ENCODE data around the gene SMCO1.
"Not testable (repeated sequence)": the region's sequence is repeated elsewhere in the genome, so short reads cannot be mapped to it uniquely, and the experiment has no call there.

Gene SMCO1

GRCh38 chr3:196554205-196554604 lies 39.1 kb upstream of the SMCO1 start:
- Histone ChIP-seq H3K36me3 (ENCODE audit: control insufficient read depth, low read length) (peaks cover 4% of the 10 kb centered on the region), H3K9me2 (replicated peaks; ENCODE audit: control insufficient read depth, low read length) (no peaks in the 10 kb centered on the region), H3K79me2 (ENCODE audit: control insufficient read depth, low read length) (no peaks in the 10 kb centered on the region), H3K4me1 (ENCODE audit: control insufficient read depth, low read length) (peaks cover 6% of the 10 kb centered on the region; the same call in 1 of the 2 replicates), H3K27me3 (ENCODE audit: control insufficient read depth, low read length) (no peaks in the 10 kb centered on the region), H3K9me3 (ENCODE audit: control insufficient read depth, insufficient read depth, low read length) (peaks cover 15% of the 10 kb centered on the region), H4K20me1 (ENCODE audit: control insufficient read depth, insufficient read depth, low read depth, low read length) (no peaks in the 10 kb centered on the region), H3F3A (ENCODE audit: control insufficient read depth, insufficient read depth) (peaks cover 8% of the 10 kb centered on the region; the same call in 1 of the 2 replicates), H3K4me3 (ENCODE audit: low read length) (no peak overlapping the region), H3K27ac (ENCODE audit: low read depth, low read length) (no peak overlapping the region), H3K4me2 (ENCODE audit: low read length) (no peak overlapping the region)
- TF ChIP-seq EZH2phosphoT487 (IDR thresholded peaks at IDR 0.05; ENCODE audit: borderline replicate concordance, low read length) (no peak), CTCF (IDR thresholded peaks at IDR 0.05; ENCODE audit: low read depth, low read length, poor library complexity, severe bottlenecking) (no peak)

- Histone ChIP-seq H3K9me2 (replicated peaks; ENCODE audit: control insufficient read depth, low read length) (no peaks in the 10 kb centered on the region), H3K27me3 (ENCODE audit: control insufficient read depth, low read length) (no peaks in the 10 kb centered on the region), H3K9me3 (ENCODE audit: control insufficient read depth, insufficient read depth, low read length) (peaks cover 18% of the 10 kb centered on the region), H3K79me2 (ENCODE audit: control insufficient read depth, low read length) (no peaks in the 10 kb centered on the region), H4K20me1 (ENCODE audit: control insufficient read depth, insufficient read depth, low read depth, low read length) (no peaks in the 10 kb centered on the region), H3K27ac (ENCODE audit: low read depth, low read length) (no peak overlapping the region), H3K36me3 (ENCODE audit: control insufficient read depth, low read length) (peaks cover 4% of the 10 kb centered on the region), H3K4me3 (ENCODE audit: low read length) (no peak overlapping the region), H3K4me2 (ENCODE audit: low read length) (no peak overlapping the region), H3K4me1 (ENCODE audit: control insufficient read depth, low read length) (peaks cover 6% of the 10 kb centered on the region; the same call in 1 of the 2 replicates), H3F3A (ENCODE audit: control insufficient read depth, insufficient read depth) (peaks cover 8% of the 10 kb centered on the region; the same call in 1 of the 2 replicates)
- TF ChIP-seq EZH2phosphoT487 (IDR thresholded peaks at IDR 0.05; ENCODE audit: borderline replicate concordance, low read length) = no peak
Observed at GRCh38 chr3:196553551-196553950, 38.4 kb upstream of the SMCO1 start.

DNA sequence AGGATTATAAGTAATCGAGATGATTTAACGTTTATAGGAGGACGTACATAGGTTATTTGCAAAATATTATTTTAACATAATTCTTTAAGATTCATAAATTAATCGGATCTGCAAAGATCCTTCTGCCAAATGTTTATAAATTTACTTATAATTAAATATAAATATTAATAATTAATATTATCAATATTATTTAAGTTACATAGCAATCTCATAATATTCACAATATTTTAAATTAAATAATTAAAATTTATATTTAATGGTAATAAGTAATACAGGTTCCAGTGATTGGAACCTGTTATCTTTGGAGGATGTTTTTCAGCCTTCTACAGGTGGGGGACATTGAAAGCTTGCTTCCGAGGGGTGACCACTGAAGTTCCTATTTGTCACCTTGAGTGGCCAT lies 37.1 kb upstream of the SMCO1 start:
- no peak overlapping the region for H3K27ac ChIP-seq (ENCODE audit: low read depth, low read length)
- TF ChIP-seq EZH2phosphoT487 (IDR thresholded peaks at IDR 0.05; ENCODE audit: borderline replicate concordance, low read length) = no peak
- no peak for TF ChIP-seq CTCF (IDR thresholded peaks at IDR 0.05; ENCODE audit: low read depth, low read length, poor library complexity, severe bottlenecking)

DNA sequence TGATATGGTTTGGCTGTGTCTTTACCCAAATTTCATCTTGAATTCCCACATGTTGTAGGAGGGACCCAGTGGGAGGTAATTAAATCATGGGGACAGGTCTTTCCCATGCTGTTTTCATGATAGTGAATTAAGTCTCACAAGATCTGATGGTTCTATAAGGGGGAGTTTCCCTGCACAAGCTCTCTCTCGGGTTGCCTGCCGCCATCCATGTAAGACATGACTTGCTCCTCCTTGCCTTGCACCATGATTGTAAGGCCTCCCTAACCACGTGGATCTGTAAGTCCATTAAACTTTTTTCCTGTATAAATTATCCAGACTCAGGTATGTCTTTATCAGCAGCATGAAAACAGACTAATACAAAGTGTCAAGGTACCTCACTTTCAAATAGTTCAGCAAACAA lies 35.0 kb upstream of the SMCO1 start:
- H3F3A ChIP-seq (ENCODE audit: control insufficient read depth, insufficient read depth); H3K4me1 ChIP-seq (ENCODE audit: control insufficient read depth, low read length); H3K27ac ChIP-seq (ENCODE audit: low read depth, low read length); H4K20me1 ChIP-seq (ENCODE audit: control insufficient read depth, insufficient read depth, low read depth, low read length); H3K27me3 ChIP-seq (ENCODE audit: control insufficient read depth, low read length); H3K9me2 ChIP-seq (replicated peaks; ENCODE audit: control insufficient read depth, low read length); H3K79me2 ChIP-seq (ENCODE audit: control insufficient read depth, low read length); H3K36me3 ChIP-seq (ENCODE audit: control insufficient read depth, low read length); H3K4me2 ChIP-seq (ENCODE audit: low read length); H3K4me3 ChIP-seq (ENCODE audit: low read length): not testable (repeated sequence)
- H3K9me3 ChIP-seq (ENCODE audit: control insufficient read depth, insufficient read depth, low read length) = peaks cover 18% of the 10 kb centered on the region

More for the DNA sequence above, 37.1 kb upstream of the SMCO1 start:
- H3K9me2 ChIP-seq (replicated peaks; ENCODE audit: control insufficient read depth, low read length) = no peaks in the 10 kb centered on the region
- H3F3A ChIP-seq (ENCODE audit: control insufficient read depth, insufficient read depth) = peaks cover 8% of the 10 kb centered on the region; the same call in 1 of the 2 replicates
- H3K79me2 ChIP-seq (ENCODE audit: control insufficient read depth, low read length) = no peaks in the 10 kb centered on the region
- peaks cover 6% of the 10 kb centered on the region; the same call in 1 of the 2 replicates for H3K4me1 ChIP-seq (ENCODE audit: control insufficient read depth, low read length)
- H3K9me3 ChIP-seq (ENCODE audit: control insufficient read depth, insufficient read depth, low read length) = peaks cover 18% of the 10 kb centered on the region
- no peak overlapping the region for H3K4me3 ChIP-seq (ENCODE audit: low read length)
- H3K36me3 ChIP-seq (ENCODE audit: control insufficient read depth, low read length) = peaks cover 4% of the 10 kb centered on the region
- no peaks in the 10 kb centered on the region for H4K20me1 ChIP-seq (ENCODE audit: control insufficient read depth, insufficient read depth, low read depth, low read length)
- no peak overlapping the region for H3K4me2 ChIP-seq (ENCODE audit: low read length)
- H3K27me3 ChIP-seq (ENCODE audit: control insufficient read depth, low read length) = no peaks in the 10 kb centered on the region

- not testable (repeated sequence) for H3K9me2 ChIP-seq (replicated peaks; ENCODE audit: control insufficient read depth, low read length); H3F3A ChIP-seq (ENCODE audit: control insufficient read depth, insufficient read depth); H3K4me1 ChIP-seq (ENCODE audit: control insufficient read depth, low read length); H3K4me2 ChIP-seq (ENCODE audit: low read length); H3K79me2 ChIP-seq (ENCODE audit: control insufficient read depth, low read length); H3K27ac ChIP-seq (ENCODE audit: low read depth, low read length); H4K20me1 ChIP-seq (ENCODE audit: control insufficient read depth, insufficient read depth, low read depth, low read length); H3K4me3 ChIP-seq (ENCODE audit: low read length); H3K27me3 ChIP-seq (ENCODE audit: control insufficient read depth, low read length); H3K36me3 ChIP-seq (ENCODE audit: control insufficient read depth, low read length)
- H3K9me3 ChIP-seq (ENCODE audit: control insufficient read depth, insufficient read depth, low read length) = peaks cover 18% of the 10 kb centered on the region
Observed at GRCh38 chr3:196549312-196549711, 34.2 kb upstream of the SMCO1 start.
